HG03159 (cell line): ENCODE data around the gene FSD2.
"Not testable (repeated sequence)": the region's sequence is repeated elsewhere in the genome, so short reads cannot be mapped to it uniquely, and the experiment has no call there.

Experiments used
- ATAC-seq: cut with Tn5 transposase; IDR thresholded peaks from one replicate; pipeline ENCODE4 v1.9.1; 2021; ENCODE audit warnings: mild to moderate bottlenecking, moderate library complexity; ENCODE audit not compliant: unreplicated experiment

Gene FSD2

DNA sequence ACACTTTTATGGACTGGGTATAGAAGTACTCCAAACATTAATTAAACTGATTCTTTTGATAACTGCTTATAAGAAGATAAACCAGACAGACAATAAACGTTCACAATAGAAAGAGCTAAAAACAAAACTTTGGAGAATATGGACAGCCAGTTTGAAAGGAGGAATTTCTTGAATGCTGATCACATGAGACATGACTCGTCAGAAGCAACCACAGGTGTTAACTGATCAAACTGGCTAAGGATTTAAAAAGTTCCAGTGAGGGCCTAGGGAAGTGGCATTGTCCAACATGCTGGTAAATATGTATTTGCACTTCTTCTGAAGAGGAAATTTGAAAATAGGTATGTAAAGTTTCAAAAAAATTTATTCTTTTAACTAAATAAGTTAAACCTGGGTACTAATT, 66.8 kb downstream of the FSD2 start:
- no peak for ATAC-seq

- no peak for ATAC-seq
Observed at GRCh38 chr15:82737975-82738374, 67.9 kb downstream of the FSD2 start.

- ATAC-seq: no peak
Observed at GRCh38 chr15:82731527-82731926, 74.3 kb downstream of the FSD2 start.

DNA sequence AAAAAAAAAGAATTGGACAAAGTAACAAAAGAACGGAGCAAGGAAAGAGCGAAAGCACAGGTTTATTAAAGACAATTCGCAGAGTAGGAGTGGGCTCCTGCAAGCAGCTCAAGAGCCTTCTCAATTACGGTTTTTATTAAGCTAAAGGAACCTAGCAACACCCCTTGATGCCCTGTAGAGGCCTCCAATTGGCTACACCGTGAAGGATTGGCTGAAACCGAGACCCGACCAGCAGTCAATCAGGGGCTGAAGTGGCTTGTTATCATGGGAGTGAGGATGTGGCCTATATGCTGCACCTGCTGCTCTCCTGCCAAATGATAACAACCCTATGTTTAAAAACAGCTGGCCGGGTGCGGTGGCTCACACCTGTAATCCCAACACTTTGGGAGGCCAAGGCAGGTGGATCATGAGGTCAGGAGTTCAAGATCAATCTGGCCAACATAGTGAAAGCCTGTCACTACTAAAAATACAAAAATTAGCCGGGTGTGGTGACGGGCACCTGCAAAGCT, 75.8 kb downstream of the FSD2 start:
- ATAC-seq: no peak

DNA sequence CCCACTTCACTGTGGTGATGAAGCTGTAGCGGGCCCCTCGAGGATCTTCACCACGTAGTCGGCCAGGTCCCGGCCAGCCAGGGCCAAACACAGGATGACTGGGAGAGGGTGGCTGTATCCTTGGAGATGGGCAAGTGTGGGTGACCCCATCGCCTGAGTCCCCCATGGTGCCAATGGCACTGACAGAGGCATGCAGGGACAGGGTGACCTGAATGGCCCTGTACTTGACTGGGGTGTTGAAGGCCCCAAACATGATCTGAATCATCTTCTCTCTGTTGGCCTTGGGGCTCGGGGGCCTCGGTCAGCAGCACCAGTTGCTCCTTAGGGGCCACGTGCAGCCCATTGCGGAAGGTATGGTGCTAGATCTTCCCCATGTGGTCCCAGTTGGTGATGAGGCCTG, 79.1 kb downstream of the FSD2 start:
- ATAC-seq: no peak

DNA sequence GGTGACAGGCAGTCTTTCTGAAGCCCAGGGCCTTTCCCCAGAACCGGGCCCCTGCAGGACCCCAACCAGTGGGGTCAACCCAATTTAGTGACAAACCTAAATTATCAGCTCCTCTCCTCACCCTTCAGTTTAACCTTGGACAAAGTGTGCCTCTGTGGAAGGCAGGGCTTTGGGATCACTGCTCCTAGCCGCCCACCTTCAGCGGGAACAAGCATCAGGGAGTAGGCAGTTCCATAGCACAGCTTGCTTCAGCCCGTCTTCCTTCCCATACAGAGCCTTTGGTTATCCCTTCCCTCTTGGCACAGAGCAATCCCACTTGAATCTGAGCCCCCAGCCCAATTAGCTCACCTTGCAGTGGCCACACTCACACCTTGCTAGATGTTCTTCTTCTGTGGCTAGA, 90.9 kb downstream of the FSD2 start:
- no peak for ATAC-seq

DNA sequence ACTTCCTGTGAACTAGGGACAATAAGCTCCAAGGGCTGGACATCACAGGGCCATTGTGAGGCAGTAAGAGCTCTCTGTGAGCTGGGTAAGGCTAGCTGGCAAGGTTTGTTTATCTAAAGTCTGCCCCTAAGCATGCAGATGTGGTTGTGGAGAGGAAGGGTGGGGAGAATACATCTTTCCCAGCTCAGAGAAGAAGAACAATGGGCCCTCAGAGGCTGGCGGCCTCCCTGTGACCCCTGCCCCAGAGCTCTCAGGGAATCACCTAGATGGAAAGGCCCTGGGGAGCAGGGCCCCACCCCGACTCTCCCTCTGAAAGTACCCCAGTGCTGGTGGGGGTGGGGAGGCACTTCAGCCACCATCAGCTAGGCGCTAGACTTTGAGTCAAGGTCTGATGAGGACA, 91.9 kb downstream of the FSD2 start:
- no peak for ATAC-seq

DNA sequence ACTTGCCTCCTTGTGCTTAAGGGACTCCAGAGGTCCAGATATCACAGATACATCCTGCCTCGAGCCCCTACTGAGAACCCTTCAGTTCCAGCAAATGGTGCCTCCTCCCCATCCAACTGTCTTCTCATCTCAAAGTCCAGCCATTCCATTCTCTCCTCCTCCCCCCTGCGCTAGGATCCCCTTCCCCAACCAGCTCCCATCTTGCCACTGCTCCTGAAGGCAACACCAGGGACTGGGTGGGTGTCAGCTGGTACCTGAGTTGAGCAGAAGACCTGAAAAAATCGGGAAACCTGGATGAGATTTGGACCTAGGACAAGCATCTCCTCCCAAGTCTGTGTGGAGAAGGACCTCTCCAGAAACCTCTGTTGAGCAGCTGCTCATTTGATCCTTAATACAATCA, 93.8 kb downstream of the FSD2 start:
- ATAC-seq: no peak

DNA sequence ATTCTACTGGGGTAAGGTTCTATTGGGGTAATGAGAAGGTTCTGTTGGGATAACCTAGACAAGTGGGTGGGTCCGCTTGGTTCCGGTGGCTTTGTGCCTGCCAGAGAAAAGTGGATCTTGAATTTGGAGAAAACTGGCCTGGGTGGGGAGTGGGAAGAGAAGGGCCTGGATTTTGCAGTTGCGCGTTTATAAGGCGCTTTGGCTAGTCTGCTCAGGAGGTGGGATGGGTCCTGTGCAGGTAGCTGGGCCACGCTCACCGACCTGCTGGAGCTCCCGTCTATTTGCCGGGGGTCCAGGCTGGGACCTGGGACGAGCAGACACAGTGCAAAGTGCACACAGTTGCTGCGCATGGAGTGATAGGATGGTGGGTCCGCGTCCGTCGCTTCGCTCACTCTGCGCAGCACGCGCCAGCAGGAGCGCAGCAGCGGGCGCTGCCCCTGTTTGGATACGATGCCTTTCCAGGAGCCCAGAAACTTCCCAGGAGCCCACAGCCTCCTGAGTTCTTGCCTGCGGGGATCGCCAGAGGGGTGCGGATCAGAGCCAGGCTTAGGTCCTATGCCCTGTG, 94.9 kb downstream of the FSD2 start:
- ATAC-seq: no peak

- no peak for ATAC-seq
Observed at GRCh38 chr15:82710208-82710555, 95.7 kb downstream of the FSD2 start.

DNA sequence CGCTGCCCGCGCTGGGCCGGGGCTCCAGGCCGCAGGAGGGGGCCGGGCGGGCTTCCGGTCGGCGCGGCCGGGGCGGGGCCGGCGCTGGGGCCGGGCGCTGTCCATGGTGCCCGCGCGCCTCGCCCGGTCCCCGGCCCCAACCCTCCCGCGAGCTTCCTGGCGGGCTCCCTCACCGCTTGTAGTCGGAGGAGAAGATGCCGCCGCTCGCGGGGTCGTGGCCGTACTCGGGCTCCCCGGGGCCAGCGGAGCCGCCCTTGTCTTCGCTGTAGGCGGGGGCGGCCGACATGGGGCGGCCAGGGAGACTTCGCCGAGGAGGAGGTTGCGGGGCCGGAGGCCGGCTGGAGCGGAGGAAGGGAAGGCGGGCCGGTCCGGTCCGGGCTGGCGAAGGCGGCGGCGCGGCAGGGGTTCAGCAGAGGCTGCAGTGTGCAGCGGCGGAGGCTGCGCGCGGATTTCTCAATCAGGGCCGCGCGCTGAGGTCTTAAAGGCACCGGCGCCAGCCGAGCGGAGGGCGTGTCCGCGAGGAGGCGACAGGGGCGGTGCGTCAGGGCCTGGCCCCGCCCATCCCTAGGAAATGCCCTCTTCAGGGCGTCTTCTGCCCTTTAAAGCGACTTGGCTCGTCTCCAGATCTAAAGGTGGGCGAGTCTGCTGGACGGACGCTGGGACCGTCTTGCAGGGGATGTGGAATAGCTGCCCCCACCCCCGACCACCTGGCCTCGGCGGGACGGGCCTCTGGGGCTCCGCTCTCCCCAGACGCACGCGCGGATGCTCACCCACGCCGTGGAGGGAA, 96.3 kb downstream of the FSD2 start, which contains the start of gene AP3B2:
TSS of gene AP3B2 (minus strand) at position 455 of the 787 bp plus-strand sequence. CDS start at position 286, 169 bp downstream.
- peak; percentile 89 for ATAC-seq

- no peak for ATAC-seq
Observed at GRCh38 chr15:82709081-82709420, 96.8 kb downstream of the FSD2 start.

DNA sequence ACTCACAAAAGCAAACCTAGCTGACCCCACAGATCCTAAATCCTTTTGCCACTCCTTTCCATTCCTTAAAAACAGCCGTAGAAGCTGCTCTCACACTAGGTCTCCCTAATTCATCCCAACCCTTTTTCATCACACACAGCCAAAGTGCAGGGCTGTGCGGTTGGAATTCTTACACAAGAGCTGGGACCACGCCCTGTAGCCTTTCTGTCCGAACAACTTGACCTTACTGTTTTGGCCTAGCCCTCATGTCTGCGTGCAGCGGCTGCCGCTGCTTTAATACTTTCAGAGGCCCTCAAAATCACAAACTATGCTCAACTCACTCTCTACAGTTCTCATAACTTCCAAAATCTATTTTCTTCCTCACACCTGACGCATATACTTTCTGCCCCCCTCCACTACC, 100.0 kb downstream of the FSD2 start:
- not testable (repeated sequence) for ATAC-seq
